Epithelial cell of esophagus (primary cell): ENCODE results near the gene RNF214.

ENCODE experiments used
- DNase-seq: peaks from one replicate; pipeline ENCODE4 v3.0.0; 2010; ENCODE audit warnings: low read depth
- H3K4me3 ChIP-seq: 2 replicates; pipeline ENCODE4 v1.5.1; 2011; ENCODE audit warnings: mild to moderate bottlenecking, low read length, control low read depth
- TF ChIP-seq, protein P1 (sequence below): IDR thresholded peaks from 2 replicates; pipeline ENCODE4 v1.5.1; 2011; ENCODE audit warnings: low read depth, mild to moderate bottlenecking, low read length, control low read depth, inconsistent platforms; ENCODE audit not compliant: insufficient read depth; ENCODE audit errors: missing control alignments

RNF214 gene

DNA sequence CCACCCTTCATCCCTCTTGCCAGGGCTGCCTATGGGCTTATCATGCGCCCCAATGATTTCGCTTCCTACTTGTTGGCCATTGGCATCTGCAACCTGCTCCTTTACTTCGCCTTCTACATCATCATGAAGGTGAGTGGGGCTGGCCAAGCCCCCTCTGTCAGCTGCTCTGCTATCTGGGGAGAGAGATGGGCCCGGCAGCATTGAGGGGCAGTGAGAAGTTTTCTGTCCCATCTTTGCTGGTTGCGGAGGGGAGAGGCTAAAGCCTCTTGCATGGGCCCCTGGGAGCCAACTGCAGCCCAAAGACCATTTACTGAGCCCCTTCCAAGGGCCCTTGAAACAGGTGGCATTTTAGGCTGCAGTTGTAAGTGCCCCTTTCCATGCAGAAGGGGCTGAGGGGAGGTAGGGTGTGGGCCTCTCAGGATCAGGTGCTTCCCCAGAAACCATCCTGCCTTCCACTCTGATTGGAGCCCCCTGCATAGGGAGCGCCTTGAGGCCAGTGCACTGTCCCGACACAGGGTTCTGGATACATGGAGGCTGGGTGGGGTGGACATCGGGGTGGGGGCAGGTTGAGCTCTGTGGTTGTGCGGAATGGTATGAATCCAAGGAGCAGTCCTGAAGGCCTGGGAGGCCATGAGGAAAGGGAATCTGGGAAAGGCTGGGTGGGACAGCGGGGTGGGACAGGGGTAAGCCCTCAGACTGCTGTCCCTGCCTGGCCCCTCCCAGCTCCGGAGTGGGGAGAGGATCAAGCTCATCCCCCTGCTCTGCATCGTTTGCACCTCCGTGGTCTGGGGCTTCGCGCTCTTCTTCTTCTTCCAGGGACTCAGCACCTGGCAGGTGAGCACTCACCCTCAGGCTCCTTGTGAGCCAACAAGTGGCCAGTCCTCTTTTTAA lies 39.1 kb upstream of the RNF214 start:
- no peak for DNase-seq
- TF ChIP-seq, protein P1, sequence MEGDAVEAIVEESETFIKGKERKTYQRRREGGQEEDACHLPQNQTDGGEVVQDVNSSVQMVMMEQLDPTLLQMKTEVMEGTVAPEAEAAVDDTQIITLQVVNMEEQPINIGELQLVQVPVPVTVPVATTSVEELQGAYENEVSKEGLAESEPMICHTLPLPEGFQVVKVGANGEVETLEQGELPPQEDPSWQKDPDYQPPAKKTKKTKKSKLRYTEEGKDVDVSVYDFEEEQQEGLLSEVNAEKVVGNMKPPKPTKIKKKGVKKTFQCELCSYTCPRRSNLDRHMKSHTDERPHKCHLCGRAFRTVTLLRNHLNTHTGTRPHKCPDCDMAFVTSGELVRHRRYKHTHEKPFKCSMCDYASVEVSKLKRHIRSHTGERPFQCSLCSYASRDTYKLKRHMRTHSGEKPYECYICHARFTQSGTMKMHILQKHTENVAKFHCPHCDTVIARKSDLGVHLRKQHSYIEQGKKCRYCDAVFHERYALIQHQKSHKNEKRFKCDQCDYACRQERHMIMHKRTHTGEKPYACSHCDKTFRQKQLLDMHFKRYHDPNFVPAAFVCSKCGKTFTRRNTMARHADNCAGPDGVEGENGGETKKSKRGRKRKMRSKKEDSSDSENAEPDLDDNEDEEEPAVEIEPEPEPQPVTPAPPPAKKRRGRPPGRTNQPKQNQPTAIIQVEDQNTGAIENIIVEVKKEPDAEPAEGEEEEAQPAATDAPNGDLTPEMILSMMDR: no peak
- no peak overlapping the region for H3K4me3 ChIP-seq

DNA sequence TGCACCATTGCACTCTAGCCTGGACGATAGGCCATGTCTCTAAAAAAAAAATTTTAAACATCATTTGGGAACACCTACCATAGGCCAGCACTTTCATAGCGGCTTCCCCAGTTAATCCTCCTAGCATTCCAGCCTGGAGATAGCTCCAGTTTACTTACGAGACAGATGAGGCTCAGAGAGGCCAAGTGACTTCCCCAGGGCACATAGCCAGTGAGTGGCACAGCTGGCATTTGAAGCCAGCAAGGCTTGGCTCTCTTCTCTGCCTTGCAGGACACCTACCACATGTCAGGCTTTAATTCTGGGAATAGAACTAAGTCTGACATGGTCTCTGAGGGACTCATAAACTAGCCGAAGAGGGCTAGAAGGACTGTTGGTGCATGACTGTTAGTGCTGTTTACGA lies 38.2 kb upstream of the RNF214 start:
- no peak overlapping the region for H3K4me3 ChIP-seq
- no peak for DNase-seq
- TF ChIP-seq, protein P1: no peak

DNA sequence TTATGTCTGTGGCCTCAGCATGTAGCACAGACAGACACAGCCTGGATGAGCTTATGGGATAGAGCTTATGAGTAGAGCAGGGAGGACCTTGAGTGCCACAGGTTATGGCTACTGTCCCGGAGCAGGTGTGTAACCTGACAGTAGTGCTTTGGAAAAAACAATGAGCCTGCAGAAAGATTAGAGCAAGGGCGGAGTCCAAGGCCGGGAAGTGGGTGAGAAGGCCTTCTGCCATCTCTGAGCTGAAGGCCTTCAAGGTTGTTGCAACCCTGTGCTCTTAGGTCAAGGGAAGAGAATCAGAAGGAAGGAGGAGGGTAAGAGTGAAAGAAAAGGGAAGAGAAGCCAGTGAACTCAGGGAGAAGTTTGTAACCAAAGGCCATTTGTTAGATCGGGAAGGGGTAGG lies 37.2 kb upstream of the RNF214 start:
- TF ChIP-seq, protein P1: no peak
- no peak for DNase-seq
- H3K4me3 ChIP-seq: no peak overlapping the region

DNA sequence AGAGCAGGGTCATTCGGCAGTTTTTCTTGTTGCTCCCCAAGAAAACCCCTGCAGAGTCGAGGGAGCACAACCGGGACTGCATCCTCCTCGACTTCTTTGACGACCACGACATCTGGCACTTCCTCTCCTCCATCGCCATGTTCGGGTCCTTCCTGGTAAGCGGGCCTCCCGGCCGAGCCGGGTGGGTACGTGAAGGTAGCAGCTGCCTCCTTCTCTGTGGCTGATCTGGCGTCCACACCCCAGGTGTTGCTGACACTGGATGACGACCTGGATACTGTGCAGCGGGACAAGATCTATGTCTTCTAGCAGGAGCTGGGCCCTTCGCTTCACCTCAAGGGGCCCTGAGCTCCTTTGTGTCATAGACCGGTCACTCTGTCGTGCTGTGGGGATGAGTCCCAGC lies 36.7 kb upstream of the RNF214 start:
- no peak for DNase-seq
- H3K4me3 ChIP-seq: no peak overlapping the region
- TF ChIP-seq, protein P1: no peak

- TF ChIP-seq, protein P1: no peak
- no peak overlapping the region for H3K4me3 ChIP-seq
- DNase-seq: no peak
Measured at GRCh38 chr11:117197006-117197405, 35.5 kb upstream of the RNF214 start.

- H3K4me3 ChIP-seq: no peak overlapping the region
- peak; percentile 29 for DNase-seq
- TF ChIP-seq, protein P1: peak; percentile 51
Measured at GRCh38 chr11:117197516-117198456, 34.7 kb upstream of the RNF214 start.
